ENCODE results near the gene SH3PXD2A. TPM values are rescaled to one million over a fixed set of nuclear protein-coding genes. Genes with fewer than 3 reads are reported as not detected.

SH3PXD2A gene
- total and polyA plus RNA-seq, 7 donors, result 19.0 to 58.2 (median 24.5) TPM

- Histone ChIP-seq H3K36me3 (no peaks in the 10 kb centered on the region), H3K4me3 (no peak overlapping the region), H3K4me1 (peaks cover 0 to 17% (median 11%) of the 10 kb centered on the region in 4 donors), H3K27me3 (no peaks in the 10 kb centered on the region), H3K27ac (no peak overlapping the region), H3K9me3 (peaks cover 0 to 1% (median under 1%) of the 10 kb centered on the region in 4 donors)
- DNase-seq, result peak; percentile 78
- 57 to 66% methylated on average over 15 of the region's 15 CpGs for WGBS, 2 donors
- TF ChIP-seq POLR2AphosphoS5 (IDR thresholded peaks at IDR 0.05) (no peak), CTCF (IDR thresholded peaks at IDR 0.05) (peak; percentile 64 to 81 (median 73)), EP300 (IDR thresholded peaks at IDR 0.05) (no peak), POLR2A (IDR thresholded peaks at IDR 0.05) (no peak)
- intact Hi-C loops (cut with DNase I), result loop anchor here (1.0 to 10.0 kb wide), 3 partner anchors 87 to 265 kb away; no protein-coding TSS in a partner anchor
Measured at GRCh38 chr10:103859161-103860086, 4.0 kb upstream of the SH3PXD2A start.

DNA sequence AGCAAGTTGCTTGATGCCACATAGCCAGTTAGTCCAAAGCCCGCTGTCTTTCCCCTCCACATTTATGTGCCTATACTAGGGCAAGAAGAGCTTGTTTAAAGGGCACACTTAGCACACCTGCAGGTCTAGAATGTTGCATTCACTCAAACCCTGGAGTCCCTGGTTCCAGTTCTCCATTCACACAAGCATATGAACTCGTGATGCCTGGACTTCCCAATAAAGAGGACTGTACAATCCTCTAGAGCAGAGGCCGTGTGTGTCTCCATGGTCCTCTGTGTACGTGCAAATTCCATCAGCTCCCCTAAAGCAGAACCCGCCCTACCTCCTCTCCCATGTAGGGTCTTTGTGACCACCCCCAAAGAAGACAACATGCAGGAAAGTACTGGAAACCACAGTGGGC, 3.0 kb upstream of the SH3PXD2A start:
- Histone ChIP-seq H3K4me1 (peaks cover 0 to 27% (median 15%) of the 10 kb centered on the region in 4 donors), H3K36me3 (no peaks in the 10 kb centered on the region), H3K27me3 (no peaks in the 10 kb centered on the region), H3K27ac (no peak overlapping the region), H3K4me3 (no peak overlapping the region), H3K9me3 (no peaks in the 10 kb centered on the region)
- 77 to 92% methylated on average over 5 of the region's 5 CpGs for WGBS, 2 donors
- no peak for TF ChIP-seq EP300 (IDR thresholded peaks at IDR 0.05)
- no peak for TF ChIP-seq POLR2AphosphoS5 (IDR thresholded peaks at IDR 0.05)
- no peak for TF ChIP-seq POLR2A (IDR thresholded peaks at IDR 0.05)
- no peak for TF ChIP-seq CTCF (IDR thresholded peaks at IDR 0.05)
- DNase-seq, result peak; percentile 35
- intact Hi-C loops (cut with DNase I), result loop anchor here (5.0 to 10.0 kb wide), 2 partner anchors 86 to 264 kb away; no protein-coding TSS in a partner anchor

DNA sequence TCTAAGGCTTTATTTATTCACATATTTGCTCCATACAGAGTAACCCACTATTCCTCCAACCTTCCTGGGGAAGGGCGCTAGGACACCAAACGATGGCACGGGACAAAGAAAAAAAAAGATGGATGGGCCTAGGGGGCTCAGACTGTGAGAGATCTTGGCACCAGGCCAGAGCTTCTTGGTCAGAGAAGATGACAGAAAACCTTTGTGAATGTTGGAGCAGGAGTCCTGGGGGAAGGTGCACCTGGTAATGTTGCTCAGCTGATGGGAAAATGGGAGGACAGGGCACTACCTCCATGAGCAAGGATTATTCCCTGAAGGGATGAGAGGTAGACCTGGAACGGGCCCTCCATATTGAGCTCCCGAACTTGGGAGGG, 1.4 kb upstream of the SH3PXD2A start:
- Histone ChIP-seq H3K9me3 (no peaks in the 10 kb centered on the region), H3K36me3 (no peaks in the 10 kb centered on the region), H3K27me3 (no peaks in the 10 kb centered on the region), H3K4me3 (no peak overlapping the region), H3K27ac (no peak overlapping the region), H3K4me1 (peaks cover 0 to 43% (median 26%) of the 10 kb centered on the region in 4 donors)
- DNase-seq, result no peak
- TF ChIP-seq POLR2AphosphoS5 (IDR thresholded peaks at IDR 0.05), result no peak
- no peak for TF ChIP-seq CTCF (IDR thresholded peaks at IDR 0.05)
- TF ChIP-seq POLR2A (IDR thresholded peaks at IDR 0.05), result no peak
- TF ChIP-seq EP300 (IDR thresholded peaks at IDR 0.05), result no peak
- 92 to 94% methylated on average over 5 of the region's 5 CpGs for WGBS, 2 donors
- intact Hi-C loops (cut with DNase I), result loop anchor here (5.0 to 10.0 kb wide), 2 partner anchors 84 to 262 kb away; no protein-coding TSS in a partner anchor

DNA sequence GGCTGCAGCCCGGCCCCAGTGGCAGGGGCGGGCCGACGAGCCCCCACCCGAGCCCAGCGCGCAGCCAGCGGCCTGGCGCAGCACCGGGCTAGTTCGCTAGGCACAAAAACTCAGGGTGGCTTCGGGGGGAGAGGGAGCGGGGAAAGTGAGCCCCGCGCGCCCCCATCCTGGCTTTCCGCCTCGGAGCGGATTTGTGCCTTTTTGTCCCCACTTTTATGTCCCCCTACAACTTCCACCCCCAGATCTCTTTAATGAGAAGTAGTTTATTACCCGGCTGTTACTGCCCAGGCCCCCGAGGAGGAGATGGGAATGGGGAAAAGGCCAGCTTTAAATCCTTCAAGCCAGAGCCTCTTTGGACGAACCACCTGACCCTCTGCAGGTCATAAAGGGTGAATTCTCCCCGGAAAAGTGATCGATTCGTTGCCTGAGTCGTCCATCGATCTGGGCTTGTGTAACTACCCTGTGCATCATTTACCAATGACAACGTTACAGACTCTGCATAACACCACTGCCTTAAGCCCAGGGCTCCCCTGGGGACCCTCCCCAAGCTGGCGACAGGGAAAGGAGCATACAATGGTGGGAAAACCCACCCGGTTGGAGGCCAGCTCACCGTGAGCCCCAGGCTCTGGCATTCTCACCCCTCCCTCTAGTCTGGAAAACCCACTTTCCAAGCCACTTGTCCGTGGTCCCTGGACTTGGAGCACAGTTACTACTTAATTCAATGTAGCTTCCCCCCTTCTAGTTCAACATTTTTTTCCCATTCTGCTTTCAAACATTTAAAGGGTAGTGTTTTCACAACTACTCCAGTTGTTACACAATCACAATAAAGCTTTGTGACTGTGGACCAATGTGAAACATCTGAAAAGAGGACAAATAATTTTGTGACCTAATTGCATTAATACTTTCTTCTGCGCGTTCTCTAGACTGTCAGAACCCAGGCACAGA, 748 bp upstream of the SH3PXD2A start:
- WGBS, 2 donors, result 17 to 21% methylated on average over 34 of the region's 34 CpGs
- Histone ChIP-seq H3K9me3 (no peaks in the 10 kb centered on the region), H3K4me1 (peaks cover 0 to 50% (median 33%) of the 10 kb centered on the region in 4 donors), H3K27ac (peak overlapping the region; percentile 73 to 85 (median 78)), H3K36me3 (no peaks in the 10 kb centered on the region), H3K4me3 (peak overlapping the region; percentile 57 to 73 (median 66)), H3K27me3 (no peaks in the 10 kb centered on the region)
- intact Hi-C loops (cut with DNase I), result loop anchor here (5.0 to 10.0 kb wide), 2 partner anchors 84 to 261 kb away; no protein-coding TSS in a partner anchor
- DNase-seq, result peak; percentile 60
- TF ChIP-seq EP300 (IDR thresholded peaks at IDR 0.05), result no peak
- no peak for TF ChIP-seq POLR2A (IDR thresholded peaks at IDR 0.05)
- TF ChIP-seq CTCF (IDR thresholded peaks at IDR 0.05), result peak in 1 of 4 experiments; percentile 3

All from sigmoid colon (tissue), 7 donors.